Fibroblast of pulmonary artery (primary cell): Measurements from ENCODE around the gene SH3YL1.

Experiments used
- DNase-seq: peaks from one replicate; pipeline ENCODE4 v3.0.0-alpha.2; 2010; ENCODE audit warnings: low read depth
- H3K4me3 ChIP-seq: replicated peaks from 2 replicates; pipeline ENCODE4 v1.5.1; 2011; ENCODE audit warnings: low read depth, mild to moderate bottlenecking, control low read depth, low read length, moderate library complexity
- TF ChIP-seq, protein P1 (sequence below): IDR thresholded peaks from 2 replicates; pipeline ENCODE4 v1.5.1; 2011; ENCODE audit warnings: mild to moderate bottlenecking, control low read depth, low read length, inconsistent platforms; ENCODE audit errors: missing control alignments

Gene SH3YL1

GRCh38 chr2:223971-224760 lies 39.7 kb downstream of the SH3YL1 start:
- TF ChIP-seq, protein P1, sequence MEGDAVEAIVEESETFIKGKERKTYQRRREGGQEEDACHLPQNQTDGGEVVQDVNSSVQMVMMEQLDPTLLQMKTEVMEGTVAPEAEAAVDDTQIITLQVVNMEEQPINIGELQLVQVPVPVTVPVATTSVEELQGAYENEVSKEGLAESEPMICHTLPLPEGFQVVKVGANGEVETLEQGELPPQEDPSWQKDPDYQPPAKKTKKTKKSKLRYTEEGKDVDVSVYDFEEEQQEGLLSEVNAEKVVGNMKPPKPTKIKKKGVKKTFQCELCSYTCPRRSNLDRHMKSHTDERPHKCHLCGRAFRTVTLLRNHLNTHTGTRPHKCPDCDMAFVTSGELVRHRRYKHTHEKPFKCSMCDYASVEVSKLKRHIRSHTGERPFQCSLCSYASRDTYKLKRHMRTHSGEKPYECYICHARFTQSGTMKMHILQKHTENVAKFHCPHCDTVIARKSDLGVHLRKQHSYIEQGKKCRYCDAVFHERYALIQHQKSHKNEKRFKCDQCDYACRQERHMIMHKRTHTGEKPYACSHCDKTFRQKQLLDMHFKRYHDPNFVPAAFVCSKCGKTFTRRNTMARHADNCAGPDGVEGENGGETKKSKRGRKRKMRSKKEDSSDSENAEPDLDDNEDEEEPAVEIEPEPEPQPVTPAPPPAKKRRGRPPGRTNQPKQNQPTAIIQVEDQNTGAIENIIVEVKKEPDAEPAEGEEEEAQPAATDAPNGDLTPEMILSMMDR = no peak
- H3K4me3 ChIP-seq = no peak overlapping the region

GRCh38 chr2:223451-223850 lies 40.4 kb downstream of the SH3YL1 start:
- no peak overlapping the region for H3K4me3 ChIP-seq
- DNase-seq = no peak
- TF ChIP-seq, protein P1 = no peak

More at GRCh38 chr2:223971-224760, 39.7 kb downstream of the SH3YL1 start:
- no peak for DNase-seq

GRCh38 chr2:216068-216467 lies 47.8 kb downstream of the SH3YL1 start:
- H3K4me3 ChIP-seq = no peak overlapping the region
- no peak for DNase-seq
- TF ChIP-seq, protein P1 = no peak

GRCh38 chr2:213932-214693 lies 49.7 kb downstream of the SH3YL1 start:
- TF ChIP-seq, protein P1 = no peak
- H3K4me3 ChIP-seq = no peak overlapping the region
- DNase-seq = no peak

- no peak for DNase-seq
- no peak overlapping the region for H3K4me3 ChIP-seq
- TF ChIP-seq, protein P1 = no peak
These were observed 52.2 kb downstream of the SH3YL1 start for GRCh38 chr2:211486-212184.

GRCh38 chr2:210660-211059 lies 53.2 kb downstream of the SH3YL1 start:
- no peak for DNase-seq
- no peak overlapping the region for H3K4me3 ChIP-seq
- TF ChIP-seq, protein P1 = no peak
